ENCODE data around the gene NAB1. TPM values are rescaled to one million over a fixed set of nuclear protein-coding genes. Genes with fewer than 3 reads are reported as not detected.

Gene NAB1
- total and polyA plus RNA-seq, 12 donors = 13.0 to 43.7 (median 26.7) TPM

DNA sequence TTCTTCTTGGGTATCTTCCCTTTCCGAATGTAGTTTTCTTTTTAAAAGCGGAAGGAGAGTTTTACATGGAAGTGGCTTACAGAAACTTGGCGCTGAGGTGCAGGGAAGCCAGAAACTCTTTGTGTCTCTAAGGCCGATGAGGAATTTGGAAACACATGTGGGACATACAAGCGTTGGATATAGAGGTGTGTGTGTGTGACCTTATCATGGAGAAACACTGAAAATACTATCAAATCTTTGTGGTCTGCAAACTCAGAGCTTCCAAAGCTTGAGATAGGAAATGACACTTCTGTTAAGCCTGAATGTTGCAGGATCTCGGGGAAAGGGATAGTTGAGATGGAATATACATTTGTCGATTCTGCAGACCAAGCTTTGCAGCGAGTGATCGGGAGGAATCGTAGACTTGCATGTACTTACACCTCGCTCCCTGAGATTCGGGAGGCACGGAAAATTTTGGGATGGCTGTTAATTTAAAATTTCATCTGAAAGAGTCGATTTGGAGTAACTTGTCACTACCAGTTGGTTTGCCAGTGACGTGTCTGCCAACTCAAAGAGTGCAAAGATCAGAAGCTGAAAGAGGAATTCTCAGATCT lies 1.0 kb downstream of the NAB1 start:
- no peak for TF ChIP-seq POLR2A (IDR thresholded peaks at IDR 0.05)
- TF ChIP-seq, protein P1, sequence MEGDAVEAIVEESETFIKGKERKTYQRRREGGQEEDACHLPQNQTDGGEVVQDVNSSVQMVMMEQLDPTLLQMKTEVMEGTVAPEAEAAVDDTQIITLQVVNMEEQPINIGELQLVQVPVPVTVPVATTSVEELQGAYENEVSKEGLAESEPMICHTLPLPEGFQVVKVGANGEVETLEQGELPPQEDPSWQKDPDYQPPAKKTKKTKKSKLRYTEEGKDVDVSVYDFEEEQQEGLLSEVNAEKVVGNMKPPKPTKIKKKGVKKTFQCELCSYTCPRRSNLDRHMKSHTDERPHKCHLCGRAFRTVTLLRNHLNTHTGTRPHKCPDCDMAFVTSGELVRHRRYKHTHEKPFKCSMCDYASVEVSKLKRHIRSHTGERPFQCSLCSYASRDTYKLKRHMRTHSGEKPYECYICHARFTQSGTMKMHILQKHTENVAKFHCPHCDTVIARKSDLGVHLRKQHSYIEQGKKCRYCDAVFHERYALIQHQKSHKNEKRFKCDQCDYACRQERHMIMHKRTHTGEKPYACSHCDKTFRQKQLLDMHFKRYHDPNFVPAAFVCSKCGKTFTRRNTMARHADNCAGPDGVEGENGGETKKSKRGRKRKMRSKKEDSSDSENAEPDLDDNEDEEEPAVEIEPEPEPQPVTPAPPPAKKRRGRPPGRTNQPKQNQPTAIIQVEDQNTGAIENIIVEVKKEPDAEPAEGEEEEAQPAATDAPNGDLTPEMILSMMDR (IDR thresholded peaks at IDR 0.05) = no peak
- intact Hi-C loops (cut with DNase I) = loop anchor here (10.0 kb wide), 1 partner anchor 115 kb away; the partner anchor contains the start of gene NEMP2 (in 2 of the 2)
- H3K4me1 ChIP-seq (replicated peaks in 1 of 2) = peaks cover 8 to 52% of the 10 kb centered on the region in 2 donors

DNA sequence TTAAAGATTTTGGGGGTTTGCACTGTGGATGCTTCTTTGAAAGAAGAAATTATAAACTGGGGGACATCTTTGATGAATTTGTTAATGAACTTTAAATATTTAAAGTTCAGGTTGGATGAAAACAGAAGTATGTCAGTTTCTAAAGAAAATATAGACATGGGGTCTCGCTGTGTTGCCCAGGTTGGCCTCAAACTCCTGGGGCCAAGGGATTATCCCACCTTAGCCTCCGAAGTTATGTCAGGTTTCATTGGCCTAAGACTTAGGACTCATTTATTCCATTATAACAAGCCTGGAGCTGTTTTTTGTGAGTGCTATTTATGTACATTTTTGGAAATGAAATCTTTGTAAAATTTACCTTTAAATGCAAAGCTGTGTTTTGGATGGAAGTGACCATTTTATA lies 2.5 kb downstream of the NAB1 start:
- Histone ChIP-seq H3K36me3 (replicated peaks in 1 of 2) (no peaks in the 10 kb centered on the region), H3K9me3 (replicated peaks in 1 of 3) (no peaks in the 10 kb centered on the region), H3K27ac (no peak overlapping the region), H3K4me1 (replicated peaks in 1 of 2) (peaks cover 12 to 67% of the 10 kb centered on the region in 2 donors), H3K27me3 (no peaks in the 10 kb centered on the region), H3K4me3 (no peak overlapping the region)
- intact Hi-C loops (cut with DNase I) = loop anchor here in 1 of 2 donors (10.0 kb wide), 1 partner anchor 117 kb away; the partner anchor contains the start of gene NEMP2
- 90 to 97% (median 94%) methylated on average over 2 of the region's 2 CpGs for WGBS, 4 donors
- DNase-seq = no peak
- no peak for TF ChIP-seq POLR2A (IDR thresholded peaks at IDR 0.05)
- TF ChIP-seq, protein P1 (IDR thresholded peaks at IDR 0.05) = no peak

More for the DNA sequence above, 1.0 kb downstream of the NAB1 start:
- 0 to 1% (median 0%) methylated on average over 15 of the region's 15 CpGs for WGBS, 4 donors
- peak overlapping the region; percentile 14 to 95 (median 84) for H3K27ac ChIP-seq
- H3K4me3 ChIP-seq = peak overlapping the region; percentile 80 to 98 (median 94)
- no peaks in the 10 kb centered on the region for H3K36me3 ChIP-seq (replicated peaks in 1 of 2)
- H3K27me3 ChIP-seq = no peaks in the 10 kb centered on the region
- peak in 4 of 7 donors; percentile 15 to 21 (median 16) for DNase-seq
- no peaks in the 10 kb centered on the region for H3K9me3 ChIP-seq (replicated peaks in 1 of 3)

DNA sequence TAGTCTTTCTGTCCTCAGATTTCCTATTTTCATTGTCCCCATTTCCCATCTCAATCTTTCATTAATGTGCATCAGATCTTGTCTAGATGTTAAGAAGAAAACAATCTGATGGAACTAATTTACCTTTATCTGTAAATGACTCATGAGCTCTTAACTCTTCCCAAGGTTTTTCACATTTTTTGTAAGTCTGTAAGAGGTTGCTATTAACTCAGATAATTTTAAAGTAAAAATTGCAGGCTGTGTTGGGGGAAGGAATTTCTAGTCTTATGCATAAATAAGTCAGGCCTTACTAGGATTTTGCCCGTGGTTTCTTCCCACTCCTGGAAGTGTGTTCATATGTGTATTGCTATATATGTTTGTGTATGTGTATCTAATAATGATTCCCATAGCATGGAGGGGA lies 4.3 kb downstream of the NAB1 start:
- no peak overlapping the region for H3K4me3 ChIP-seq
- peaks cover 12 to 67% of the 10 kb centered on the region in 2 donors for H3K4me1 ChIP-seq (replicated peaks in 1 of 2)
- WGBS, 4 donors = 54 to 58% (median 57%) methylated on average over 1 of the region's 1 CpG

DNA sequence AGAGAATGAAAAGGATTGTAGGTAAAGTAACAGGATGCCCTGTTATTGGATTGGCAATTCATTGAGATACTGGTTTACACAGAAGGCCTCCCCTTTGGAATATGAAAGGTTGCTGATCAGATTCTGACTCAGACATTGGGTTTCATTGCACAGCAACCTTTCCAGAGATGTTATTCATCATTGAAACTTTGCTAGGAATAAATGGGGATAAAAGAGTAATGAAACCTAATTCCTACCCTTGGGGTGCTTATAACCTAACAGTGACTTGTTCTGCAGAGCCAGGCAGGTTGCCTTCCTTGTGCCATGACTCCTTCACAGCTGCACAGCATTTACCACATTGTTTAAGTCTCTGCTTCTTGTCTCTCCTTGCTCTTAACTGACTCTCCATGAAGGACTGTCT lies 5.0 kb downstream of the NAB1 start:
- TF ChIP-seq POLR2A (IDR thresholded peaks at IDR 0.05) = no peak
- TF ChIP-seq, protein P1 (IDR thresholded peaks at IDR 0.05) = no peak
- intact Hi-C loops (cut with DNase I) = loop anchor here in 1 of 2 donors (10.0 kb wide), 1 partner anchor 119 kb away; the partner anchor contains the start of gene NEMP2

More for the DNA sequence above, 4.3 kb downstream of the NAB1 start:
- Histone ChIP-seq H3K36me3 (replicated peaks in 1 of 2) (no peaks in the 10 kb centered on the region), H3K9me3 (replicated peaks in 1 of 3) (no peaks in the 10 kb centered on the region), H3K27ac (no peak overlapping the region), H3K27me3 (no peaks in the 10 kb centered on the region)
- intact Hi-C loops (cut with DNase I) = loop anchor here in 1 of 2 donors (10.0 kb wide), 1 partner anchor 118 kb away; the partner anchor contains the start of gene NEMP2
- no peak for DNase-seq
- TF ChIP-seq, protein P1 (IDR thresholded peaks at IDR 0.05) = no peak
- TF ChIP-seq POLR2A (IDR thresholded peaks at IDR 0.05) = no peak

More for the DNA sequence above, 5.0 kb downstream of the NAB1 start:
- no peak overlapping the region for H3K27ac ChIP-seq
- no peaks in the 10 kb centered on the region for H3K36me3 ChIP-seq (replicated peaks in 1 of 2)
- H3K27me3 ChIP-seq = no peaks in the 10 kb centered on the region
- H3K4me3 ChIP-seq = no peak overlapping the region
- no peak for DNase-seq
- no peaks in the 10 kb centered on the region for H3K9me3 ChIP-seq (replicated peaks in 1 of 3)
- H3K4me1 ChIP-seq (replicated peaks in 1 of 2) = peaks cover 12 to 67% of the 10 kb centered on the region in 2 donors
